HCEC 1CT (cell line): ENCODE results near the gene SPIN1.
"Not testable (repeated sequence)": the region's sequence is repeated elsewhere in the genome, so short reads cannot be mapped to it uniquely, and the experiment has no call there.

Source experiments
- DNase-seq: peaks from one replicate; pipeline ENCODE4 v3.0.0-alpha.2; 2017

SPIN1 gene

DNA sequence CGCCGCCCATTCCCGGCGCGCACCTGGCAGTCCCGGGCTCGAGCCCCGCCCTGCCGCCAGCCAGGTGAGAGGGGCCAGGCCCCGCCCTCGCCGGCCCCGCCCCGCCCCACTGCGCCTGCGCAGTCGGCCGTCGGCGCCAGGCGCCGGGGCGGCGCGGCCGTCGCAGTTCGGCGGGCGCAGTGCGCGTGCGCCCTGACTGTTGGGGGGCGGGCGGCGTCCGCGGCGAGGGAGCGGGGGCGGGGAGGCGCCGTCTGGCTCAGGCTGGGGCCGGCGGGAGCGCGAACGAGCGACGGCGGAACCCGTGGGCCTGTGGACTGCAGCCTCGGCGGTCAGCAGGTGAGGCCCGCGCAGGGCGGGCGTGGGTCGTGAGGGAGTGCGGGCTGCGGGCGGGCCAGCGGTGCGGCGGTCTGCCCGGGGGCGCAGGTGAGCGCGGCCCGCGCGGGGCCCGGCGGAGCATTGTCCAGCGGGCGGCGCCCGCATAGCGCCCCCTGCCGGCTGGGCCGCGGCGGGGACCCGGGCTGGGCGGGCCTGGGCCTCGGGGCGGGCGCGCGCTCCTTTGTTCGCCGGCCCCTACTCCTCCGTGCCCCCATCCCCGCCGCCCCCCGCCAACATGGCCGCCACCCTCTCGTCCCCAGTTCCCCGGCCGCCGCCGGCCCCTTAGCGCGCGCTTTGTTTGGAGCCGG is at the start of gene SPIN1:
Gene SPIN1, plus strand, starts transcription at position 242 of the 683 bp plus-strand sequence. CDS start 38,096 bp downstream, outside the sequence.
- DNase-seq: peak; percentile 75

DNA sequence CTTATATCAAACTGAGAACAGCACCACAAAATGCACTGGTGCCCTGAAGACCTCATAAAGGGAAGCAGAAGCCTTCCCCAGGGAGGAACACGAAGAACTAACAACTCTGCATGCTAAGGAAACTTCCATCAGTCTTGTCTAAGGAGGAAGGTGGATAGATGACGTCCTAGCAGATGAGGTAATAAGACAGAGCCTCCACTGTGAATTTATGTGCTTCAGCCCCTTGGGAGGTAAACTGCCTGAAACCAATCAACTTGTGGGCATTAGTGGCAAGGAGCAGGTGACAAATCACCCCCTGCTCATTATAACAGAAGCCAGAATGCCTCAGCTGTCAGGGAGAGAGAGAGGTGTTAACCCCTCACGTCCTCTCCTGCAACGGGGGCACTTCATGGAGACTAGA is 48.9 kb upstream of the SPIN1 start:
- no peak for DNase-seq

DNA sequence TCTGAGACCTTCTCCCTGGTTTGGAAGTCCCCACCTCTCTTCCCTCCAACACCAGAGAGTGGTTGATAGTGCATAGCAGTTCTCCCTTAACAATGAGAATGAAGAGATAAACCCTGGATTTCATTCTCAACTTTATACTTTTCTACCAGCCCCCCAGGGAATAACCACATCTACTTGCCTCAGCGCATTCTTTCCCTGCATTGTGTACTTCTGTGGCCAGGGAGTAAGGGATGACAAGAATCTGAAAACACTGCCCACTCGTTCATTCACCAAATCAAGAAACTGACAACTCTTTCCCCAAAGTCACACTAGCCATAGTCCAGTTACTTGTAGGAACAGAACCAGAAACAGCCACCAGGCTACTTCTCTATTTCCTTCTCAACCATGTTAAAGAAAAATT is 46.0 kb upstream of the SPIN1 start:
- DNase-seq: no peak

DNA sequence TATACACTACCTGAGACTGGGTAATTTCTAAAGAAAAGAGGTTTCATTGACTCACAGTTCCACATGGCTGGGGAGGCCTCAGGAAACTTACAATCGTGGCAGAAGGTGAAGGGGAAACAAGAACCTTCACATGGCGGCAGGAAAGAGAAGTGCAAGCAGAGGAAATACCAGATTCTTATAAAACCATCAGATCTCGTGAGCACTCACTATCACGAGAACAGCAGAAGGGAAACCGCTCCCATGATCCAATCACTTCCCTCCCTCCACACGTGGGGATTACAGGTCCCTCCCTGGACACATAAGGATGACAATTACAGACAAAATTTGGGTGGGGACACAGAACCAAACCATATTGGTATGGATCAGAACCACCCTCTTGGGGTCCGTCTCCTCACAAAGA is 44.2 kb upstream of the SPIN1 start:
- no peak for DNase-seq

DNA sequence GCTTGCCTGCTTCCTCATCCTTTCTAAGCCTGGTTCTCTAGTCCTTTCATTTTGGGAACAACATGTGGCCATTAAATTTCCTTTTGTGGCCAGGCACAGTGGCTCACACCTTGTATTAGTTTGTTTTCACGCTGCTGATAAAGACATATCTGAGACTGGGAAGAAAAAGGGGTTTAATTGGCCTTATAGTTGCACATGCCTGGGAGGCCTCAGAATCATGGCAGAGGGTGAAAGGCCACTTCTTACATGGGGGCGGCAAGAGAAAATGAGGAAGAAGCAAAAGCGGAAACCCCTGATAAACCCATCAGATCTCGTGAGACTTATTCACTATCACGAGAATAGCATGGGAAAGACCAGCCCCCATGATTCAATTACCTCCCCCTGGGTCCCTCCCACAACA is 37.9 kb upstream of the SPIN1 start:
- DNase-seq: not testable (repeated sequence)

DNA sequence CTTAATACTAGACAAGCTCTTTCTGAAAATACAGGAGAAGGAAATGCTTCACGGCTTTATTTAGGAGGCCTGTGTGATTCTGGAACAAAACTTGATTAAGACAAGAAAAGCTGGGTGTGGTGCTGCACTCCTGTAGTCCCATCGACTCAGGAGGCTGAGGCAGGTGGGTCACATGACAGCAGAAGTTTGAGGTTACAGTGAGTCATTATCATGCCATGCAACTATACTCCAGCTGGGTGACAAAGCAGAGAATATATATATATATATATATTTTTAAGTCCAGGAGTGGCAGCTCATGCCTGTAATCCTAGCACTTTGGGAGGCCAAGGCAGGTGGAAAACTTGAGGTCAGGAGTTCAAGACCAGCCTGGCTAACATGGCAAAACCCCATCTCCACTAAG is 33.1 kb upstream of the SPIN1 start:
- peak; percentile 22 for DNase-seq

DNA sequence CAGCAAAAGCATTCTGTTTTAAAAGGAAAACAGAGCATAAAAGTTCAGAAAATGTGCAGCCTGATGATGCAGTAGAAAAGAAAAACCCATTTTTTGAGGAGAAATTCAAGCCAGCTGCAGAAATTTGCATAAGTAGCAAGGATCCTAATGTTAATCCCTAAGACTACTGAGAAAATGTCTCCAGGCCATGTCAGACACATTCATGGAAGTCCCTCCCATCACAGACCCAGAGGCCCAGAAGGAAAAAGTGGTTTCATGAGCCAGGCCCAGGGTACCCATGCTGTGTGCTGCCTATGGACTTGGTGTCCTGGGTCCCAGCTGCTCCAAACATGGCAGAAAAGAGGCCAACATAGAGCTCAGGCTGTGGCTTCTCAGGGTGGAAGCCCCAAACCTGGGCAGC is 31.0 kb upstream of the SPIN1 start:
- DNase-seq: not testable (repeated sequence)

DNA sequence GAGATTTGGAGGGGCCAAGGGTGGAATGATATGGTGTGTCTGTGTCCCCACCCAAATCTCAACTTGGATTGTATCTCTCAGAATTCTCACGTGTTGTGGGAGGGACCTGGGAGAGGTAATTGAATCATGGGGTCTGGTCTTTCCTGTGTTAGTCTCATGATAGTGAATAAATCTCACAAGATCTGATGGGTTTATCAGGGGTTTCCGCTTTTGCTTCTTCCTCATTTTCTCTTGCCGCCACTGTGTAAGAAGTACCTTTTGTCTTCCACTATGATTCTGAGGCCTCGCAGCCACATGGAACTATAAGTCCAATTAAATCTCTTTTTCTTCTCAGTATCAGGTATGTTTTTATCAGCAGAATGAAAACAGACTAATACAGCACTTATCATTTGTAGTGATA is 29.5 kb upstream of the SPIN1 start:
- DNase-seq: no peak

DNA sequence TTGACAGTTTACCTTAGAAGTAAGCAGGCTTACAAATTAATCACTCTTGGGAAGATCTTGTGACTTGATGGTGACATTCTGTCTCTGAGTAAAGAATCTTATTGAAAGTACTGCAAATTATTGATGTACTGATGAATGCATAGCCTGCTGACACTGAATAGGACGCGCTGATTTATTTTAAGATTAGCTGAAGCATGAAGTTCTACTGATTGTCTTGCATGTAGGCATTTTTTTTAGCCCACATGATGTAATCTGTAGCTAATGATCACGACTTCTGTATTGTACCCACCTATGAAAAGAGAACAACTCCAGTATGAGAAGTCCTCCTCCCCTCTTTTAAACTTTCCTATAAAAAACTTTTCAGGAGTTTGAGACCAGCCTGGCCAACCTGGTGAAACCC is 28.3 kb upstream of the SPIN1 start:
- no peak for DNase-seq

DNA sequence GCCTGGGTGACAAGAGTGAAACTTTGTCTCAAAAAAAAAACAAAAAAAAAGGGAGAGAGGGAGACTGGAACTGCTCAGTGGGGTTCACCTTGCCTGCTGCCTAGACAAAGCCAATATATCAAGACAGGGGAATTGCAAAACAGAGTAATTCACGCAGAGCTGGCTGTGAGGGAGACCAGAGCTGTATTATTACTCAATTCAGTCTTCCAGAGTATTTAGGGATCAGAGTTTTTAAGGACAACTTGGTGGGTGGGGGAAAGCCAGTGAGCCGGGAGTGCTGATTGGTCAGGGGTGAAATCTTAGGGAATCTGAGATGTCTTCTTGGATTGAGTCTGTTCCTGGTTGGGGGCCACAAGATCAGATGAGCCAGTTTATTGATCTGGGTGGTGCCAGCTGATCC is 25.6 kb upstream of the SPIN1 start:
- DNase-seq: no peak

DNA sequence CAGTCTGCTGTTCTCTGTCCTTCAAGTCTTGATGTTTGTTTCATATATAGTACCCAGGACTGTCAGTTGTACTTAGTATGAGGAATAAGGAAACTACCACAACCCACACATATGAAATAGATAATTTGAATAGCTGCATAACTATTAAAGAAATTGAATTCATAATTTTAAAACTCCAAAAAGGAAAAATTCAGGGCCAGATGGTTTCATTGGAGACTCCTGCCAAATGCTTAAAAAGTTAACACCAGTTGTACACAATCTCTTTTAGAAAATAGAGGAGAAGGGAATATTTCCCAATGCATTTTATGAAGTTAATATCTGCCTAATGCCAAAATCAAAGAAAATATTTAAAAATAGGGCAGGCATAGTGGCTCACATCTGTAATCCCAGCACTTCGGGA is 24.6 kb upstream of the SPIN1 start:
- no peak for DNase-seq

DNA sequence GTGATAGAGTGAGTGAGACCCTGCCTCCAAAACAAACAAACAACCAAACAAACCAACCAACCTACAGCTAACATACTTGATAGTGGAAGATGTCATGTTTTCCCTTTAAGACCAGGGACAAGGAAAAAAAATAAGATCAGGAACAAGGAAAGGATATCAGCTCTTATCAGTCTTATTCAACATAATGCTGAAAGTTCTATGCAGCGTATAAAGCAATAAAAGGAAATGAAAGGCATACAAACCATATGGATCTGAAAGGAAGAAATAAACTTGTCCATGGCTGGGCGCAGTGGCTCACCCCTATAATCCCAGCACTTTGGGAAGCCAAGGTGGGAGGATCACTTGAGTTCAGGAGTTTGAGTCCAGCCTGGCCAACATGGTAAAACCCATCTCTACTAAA is 23.5 kb upstream of the SPIN1 start:
- DNase-seq: no peak

DNA sequence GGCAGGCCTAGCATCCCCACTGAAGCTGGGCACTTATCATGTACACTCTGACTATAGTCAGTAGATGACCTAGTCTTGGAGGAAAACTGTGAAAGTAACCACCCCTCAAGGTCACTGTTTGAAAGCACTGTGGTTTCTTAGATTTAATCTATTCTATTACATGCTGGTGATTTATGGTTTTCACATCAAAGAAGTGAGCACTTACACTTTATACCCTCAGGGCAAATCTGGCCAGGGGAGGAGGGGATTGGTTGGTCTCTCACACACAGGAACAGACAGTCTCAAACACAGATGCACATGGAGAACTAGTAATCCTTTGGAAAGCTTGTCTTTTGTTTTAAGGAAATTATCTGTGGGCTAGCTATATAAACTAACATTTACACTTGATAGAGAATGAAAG is 17.9 kb upstream of the SPIN1 start:
- no peak for DNase-seq

DNA sequence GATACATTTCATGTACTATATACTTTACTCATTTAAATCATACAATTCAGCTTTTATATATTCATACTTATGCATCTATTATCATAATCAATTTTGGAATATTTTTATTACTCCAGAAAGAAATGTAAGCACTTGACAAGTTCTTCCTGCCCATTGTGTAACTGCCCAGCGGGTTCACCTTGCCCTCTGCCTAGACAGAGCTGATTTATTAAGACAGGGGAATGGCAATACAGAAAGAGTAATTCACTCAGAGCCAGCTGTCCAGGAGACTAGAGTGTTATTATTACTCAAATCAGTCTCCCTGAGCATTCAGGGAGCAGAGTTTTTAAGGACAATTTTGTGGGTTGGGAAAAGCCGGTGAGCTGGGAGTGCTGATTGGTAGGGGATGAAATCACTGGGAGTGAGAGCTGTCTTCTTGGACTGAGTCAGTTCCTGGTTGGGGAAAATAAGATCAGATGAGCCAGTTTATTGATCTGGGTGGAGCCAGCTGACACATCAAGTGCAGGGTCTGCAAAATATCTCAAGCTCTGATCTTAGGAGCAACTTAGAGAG is 16.1 kb upstream of the SPIN1 start:
- DNase-seq: no peak

DNA sequence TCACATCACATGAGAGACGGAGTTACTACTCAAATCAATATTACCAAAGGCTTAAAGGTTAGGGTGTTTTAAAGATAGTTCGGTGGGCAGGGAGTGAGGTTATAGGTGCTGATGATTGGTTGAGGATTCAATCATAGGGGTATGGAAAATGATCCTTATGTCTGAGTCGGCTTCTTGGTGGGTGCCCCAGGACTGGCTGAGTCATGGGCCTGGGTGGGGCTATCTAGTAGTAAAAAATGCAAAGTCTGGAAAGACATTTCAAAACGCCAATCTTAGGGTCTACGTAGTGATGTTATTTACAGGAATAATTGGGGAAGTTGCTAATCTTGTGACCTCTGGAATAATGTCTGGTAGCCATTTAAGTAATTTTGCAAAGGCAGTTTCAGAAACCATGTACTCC is 15.2 kb upstream of the SPIN1 start:
- DNase-seq: no peak

DNA sequence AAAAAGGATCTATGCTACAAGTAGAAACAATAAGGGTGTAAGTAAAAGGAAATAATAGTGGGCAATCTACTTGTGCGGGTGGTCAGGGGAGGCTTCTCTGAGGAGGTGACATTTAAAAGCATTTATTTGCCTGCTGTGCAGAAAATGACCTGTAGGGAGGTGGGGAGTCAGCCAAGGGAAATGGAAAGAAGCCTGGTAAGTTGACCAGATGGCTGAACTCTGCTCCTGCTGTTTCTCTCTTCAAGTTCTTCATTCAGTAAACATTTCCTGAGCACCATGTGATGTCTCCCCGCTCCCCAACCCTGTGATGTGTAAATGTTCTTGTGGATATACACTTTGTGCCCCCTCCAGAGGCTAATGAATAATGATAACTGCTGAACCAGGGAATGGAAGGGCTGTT is 9.9 kb upstream of the SPIN1 start:
- DNase-seq: peak; percentile 28

DNA sequence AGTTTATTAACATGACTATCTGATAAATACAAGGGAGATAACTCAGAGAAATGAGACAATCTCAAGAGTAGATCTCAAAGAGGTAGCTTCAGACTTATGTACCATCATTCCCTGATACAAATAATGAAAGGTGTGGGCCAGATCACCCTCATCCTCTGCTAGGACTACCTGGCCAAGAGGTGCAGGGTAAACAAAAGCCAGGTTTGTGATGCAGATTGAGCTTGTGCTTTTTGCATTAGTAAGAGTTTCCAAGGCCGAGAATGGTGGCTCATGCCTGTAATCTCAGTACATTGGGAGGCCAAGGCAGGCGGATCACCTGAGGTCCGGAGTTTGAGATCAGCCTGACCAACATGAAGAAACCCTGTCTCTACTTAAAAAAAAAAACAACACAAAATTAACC is 8.9 kb upstream of the SPIN1 start:
- DNase-seq: no peak

DNA sequence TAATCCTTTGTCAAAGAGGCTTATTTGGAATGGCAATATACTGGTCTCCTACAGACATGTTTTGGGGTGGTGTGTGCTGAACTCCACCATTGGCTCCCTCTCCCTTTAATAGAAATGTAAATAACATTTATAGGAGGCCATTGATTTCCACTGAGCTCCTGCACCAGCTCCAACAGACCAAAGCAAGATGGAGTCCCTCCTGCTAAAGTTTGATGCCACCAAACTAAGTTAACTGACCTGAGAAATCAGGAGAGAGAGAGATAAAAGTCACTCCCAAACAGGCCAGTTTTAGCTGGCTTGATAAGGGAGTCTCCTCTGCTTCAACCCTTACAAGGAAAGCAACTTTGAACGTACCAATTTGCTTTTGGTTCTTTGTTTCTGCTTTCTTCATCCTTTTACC is 8.1 kb upstream of the SPIN1 start:
- no peak for DNase-seq

DNA sequence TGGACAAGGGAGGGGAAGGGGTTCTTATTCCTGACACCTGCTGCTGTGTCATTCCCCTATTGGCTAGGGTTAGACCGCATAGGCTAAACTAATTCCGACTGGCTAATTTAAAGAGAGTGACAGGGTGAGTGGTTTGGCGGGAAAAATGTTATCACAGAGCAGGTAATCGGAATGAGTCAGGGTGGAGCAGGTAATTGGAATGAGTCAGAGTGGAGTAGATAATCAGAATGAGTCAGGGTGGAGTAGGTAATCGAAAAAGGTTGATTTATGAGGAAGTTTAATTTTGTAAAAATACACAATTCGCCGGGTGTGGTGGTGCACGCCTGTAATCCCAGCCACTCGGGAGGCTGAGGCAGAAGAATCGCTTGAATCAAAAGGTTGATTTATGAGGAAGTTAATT is 6.9 kb upstream of the SPIN1 start:
- not testable (repeated sequence) for DNase-seq

DNA sequence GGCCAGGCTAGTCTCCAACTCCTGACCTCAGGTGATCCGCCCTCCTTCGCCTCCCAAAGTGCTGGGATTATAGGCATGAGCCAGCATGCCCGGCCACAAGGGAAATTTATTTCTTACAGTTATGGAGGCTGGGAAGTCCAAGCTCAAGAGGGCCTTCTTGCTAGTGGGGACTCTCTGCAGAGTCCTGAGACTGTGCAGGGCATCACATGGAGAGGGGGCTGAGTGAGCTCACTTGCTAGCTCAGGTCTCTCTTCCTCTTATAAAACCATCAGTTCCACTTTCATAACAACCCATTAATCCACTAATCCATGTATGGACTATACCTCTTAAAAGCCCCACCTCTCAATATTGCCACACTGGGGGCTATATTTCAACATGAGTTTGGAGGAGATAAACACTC is 5.1 kb upstream of the SPIN1 start:
- no peak for DNase-seq

DNA sequence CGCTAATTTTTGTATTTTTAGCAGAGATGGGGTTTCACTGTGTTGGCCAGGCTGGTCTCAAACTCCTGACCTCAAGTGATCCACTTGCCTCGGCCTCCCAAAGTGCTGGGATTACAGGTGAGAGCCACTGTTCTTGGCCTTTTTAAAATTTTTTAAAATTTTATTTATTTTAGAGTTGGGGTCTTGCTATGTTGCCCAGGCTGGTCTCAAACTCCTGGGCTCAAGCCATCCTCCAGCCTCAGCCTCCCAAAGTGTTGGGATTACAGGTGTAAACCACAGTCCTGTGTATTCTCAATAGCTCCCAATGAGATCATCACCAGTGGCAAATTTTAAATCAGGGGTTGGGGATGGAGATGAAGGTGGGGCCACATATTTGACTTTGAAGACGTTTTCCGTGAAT is 2.1 kb upstream of the SPIN1 start:
- DNase-seq: not testable (repeated sequence)

DNA sequence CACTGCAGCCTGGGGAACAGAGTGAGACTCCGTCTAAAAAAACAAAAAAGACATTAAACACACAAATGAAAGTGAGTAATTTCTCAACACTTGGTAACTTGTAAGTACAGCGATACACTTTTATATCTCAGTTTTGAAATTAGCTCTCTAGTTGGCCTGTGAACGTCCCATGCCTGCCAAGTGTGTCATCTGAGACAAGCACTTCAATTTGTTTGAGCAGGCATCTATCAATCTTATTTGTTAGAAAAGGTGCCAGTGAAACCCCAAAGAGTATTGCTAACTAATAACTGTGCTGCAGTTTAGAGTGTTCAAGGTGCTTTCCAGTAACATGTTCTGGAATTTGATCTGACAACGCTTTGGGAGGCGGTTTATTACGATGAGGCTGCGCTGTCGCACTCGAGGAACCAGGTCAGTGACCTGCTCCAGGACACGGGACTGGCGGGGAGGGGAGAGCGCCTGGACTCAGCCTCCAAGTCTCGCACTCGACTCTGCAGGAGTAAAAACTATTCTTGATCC is 1.1 kb upstream of the SPIN1 start:
- DNase-seq: no peak

DNA sequence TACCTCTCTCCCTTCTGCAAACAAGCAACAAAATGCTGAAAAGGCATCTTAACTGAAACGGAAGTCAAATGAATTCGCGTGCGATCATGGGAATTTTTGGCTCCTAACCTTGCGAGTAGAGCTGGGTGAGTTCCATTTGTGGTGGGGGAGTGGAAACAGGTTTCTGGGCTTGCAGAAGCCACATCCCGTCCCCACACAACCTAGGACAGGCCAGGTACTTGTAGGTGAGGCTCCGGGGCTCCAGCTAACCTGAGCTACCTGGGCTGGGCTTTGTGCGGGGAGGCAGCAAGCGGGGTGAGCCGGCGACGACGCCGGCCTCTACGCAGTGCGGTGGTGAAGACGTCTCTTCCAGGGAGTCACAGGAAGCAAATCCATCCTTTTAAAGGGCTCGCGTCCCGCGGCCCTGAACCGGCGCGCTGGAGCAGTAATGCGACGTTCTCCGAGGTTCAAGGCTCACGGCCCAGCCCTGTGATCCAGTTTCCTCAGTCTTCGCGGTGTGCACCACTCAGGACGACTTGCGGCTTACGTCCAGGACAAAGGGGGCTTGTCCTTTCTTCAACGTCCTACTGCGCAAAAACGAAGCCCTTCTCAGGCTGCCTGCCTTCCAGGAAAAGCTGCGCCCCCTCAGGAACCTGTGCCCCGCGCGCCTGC is 567 bp upstream of the SPIN1 start:
- peak; percentile 56 for DNase-seq

DNA sequence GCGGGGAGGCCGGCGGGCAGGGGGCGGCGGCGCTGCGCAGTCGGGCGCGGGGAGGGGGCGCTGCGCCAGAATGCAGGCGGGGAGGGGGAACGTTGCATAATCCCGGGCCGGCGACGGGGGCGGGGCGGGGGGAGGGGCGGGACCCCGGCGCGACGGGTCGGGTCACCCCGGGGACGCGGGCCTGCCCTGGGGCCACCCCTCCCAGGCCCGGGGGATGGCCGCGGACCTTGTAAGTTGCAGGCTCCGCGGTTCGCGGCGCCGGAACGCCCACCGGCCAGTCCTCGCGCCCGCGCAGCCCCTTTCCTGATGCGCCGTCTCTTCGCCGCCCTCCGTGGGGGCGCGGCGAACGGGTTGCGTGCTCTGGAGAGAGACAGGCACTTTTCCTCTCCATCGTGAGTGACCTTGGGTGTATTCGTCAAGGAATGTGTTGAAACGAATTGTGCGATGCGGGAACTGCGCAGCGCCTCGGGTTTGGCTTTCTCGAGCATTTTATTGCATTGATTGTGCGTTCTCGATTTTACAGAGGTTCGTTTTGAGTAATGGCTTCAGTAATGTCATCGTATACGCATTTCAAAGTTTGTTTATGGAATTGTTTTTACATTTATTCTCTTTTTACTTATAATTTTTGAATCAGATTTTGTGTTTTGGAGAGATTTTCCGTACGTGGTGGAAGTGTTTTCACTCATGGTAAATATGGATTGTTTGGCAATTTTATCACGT is 802 bp downstream of the SPIN1 start:
- DNase-seq: peak; percentile 66
